GM23248 (cell line): ENCODE data around the gene COL19A1. TPM values are rescaled to one million over a fixed set of nuclear protein-coding genes. Genes with fewer than 3 reads are reported as not detected.
A peak's percentile ranks its signal among the peaks of the same experiment; 100 is the strongest.

Experiments
- DNase-seq: peaks from one replicate; pipeline ENCODE4 v3.0.0-alpha.2; 2015
- H2AFZ ChIP-seq: fragments of 200-600 bp; sonication (generic); 2 replicates; pipeline ENCODE4 v1.6.1; 2016; ENCODE audit warnings: antibody characterized with exemption
- H3F3A ChIP-seq: fragments of 200-600 bp; sonication (generic); 2 replicates; pipeline ENCODE4 v1.6.1; 2016; ENCODE audit warnings: mild to moderate bottlenecking, antibody characterized with exemption, mixed run types; ENCODE audit not compliant: insufficient read depth
- H3K27ac ChIP-seq: fragments of 200-600 bp; sonication (generic); 2 replicates; pipeline ENCODE4 v1.5.1; 2016; ENCODE audit warnings: mild to moderate bottlenecking
- H3K27me3 ChIP-seq: fragments of 200-600 bp; sonication (generic); replicated peaks from 2 replicates; pipeline ENCODE4 v1.6.1; 2016; ENCODE audit warnings: mild to moderate bottlenecking; ENCODE audit not compliant: insufficient read depth
- H3K36me3 ChIP-seq: fragments of 200-600 bp; sonication (generic); 2 replicates; pipeline ENCODE4 v1.6.1; 2016; ENCODE audit warnings: low read depth, mild to moderate bottlenecking
- H3K4me1 ChIP-seq: fragments of 200-600 bp; sonication (generic); 2 replicates; pipeline ENCODE4 v1.6.1; 2016; ENCODE audit warnings: mild to moderate bottlenecking; ENCODE audit not compliant: insufficient read depth
- H3K4me2 ChIP-seq: fragments of 200-600 bp; sonication (generic); one replicate; pipeline ENCODE4 v1.6.1; 2016; ENCODE audit warnings: mild to moderate bottlenecking; ENCODE audit not compliant: unreplicated experiment
- H3K4me3 ChIP-seq: fragments of 200-600 bp; sonication (generic); 2 replicates; pipeline ENCODE4 v1.5.1; 2016; ENCODE audit warnings: mild to moderate bottlenecking
- H3K79me2 ChIP-seq: fragments of 200-600 bp; sonication (generic); 2 replicates; pipeline ENCODE4 v1.6.1; 2016; ENCODE audit warnings: mild to moderate bottlenecking; ENCODE audit not compliant: insufficient read depth
- H3K9ac ChIP-seq: fragments of 200-600 bp; sonication (generic); 2 replicates; pipeline ENCODE4 v1.6.1; 2016; ENCODE audit warnings: mild to moderate bottlenecking
- H3K9me2 ChIP-seq: fragments of 200-600 bp; sonication (generic); 2 replicates; pipeline ENCODE4 v1.6.1; 2016; ENCODE audit warnings: mixed run types, mild to moderate bottlenecking, moderate library complexity; ENCODE audit not compliant: insufficient read depth
- H3K9me3 ChIP-seq: fragments of 200-600 bp; sonication (generic); one replicate; pipeline ENCODE4 v1.6.1; 2017; ENCODE audit warnings: low read depth
- H4K20me1 ChIP-seq: fragments of 200-600 bp; sonication (generic); 2 replicates; pipeline ENCODE4 v1.6.0; 2016; ENCODE audit not compliant: insufficient read depth
- EZH2 ChIP-seq: fragments of 200-600 bp; sonication (generic); IDR thresholded peaks from 2 replicates; pipeline ENCODE4 v1.6.1; 2018; ENCODE audit warnings: antibody characterized with exemption, mild to moderate bottlenecking; ENCODE audit not compliant: insufficient read depth, poor library complexity, severe bottlenecking
- EZH2phosphoT487 ChIP-seq: fragments of 200-600 bp; sonication (generic); IDR thresholded peaks from 2 replicates; pipeline ENCODE4 v1.6.1; 2018; ENCODE audit warnings: antibody characterized with exemption, moderate library complexity, mild to moderate bottlenecking, low read depth; ENCODE audit not compliant: insufficient read depth
- WGBS, 2 experiments: methylation state at CpG; one replicate each; pipeline ENCODE4 v1.1.6; 2015 to 2017; ENCODE audit warnings: low lambda C conversion rate in 2 of 2, low coverage in 1 of 2; ENCODE audit errors: missing lambda C conversion rate in 2 of 2; 5-methylcytosine and 5-hydroxymethylcytosine counted together
- in situ Hi-C: fragments of 300-500 bp; cut with MboI; formaldehyde crosslinking; loops from 2 replicates; pipeline ENCODE4 v1.15.0; 2020
- polyA plus RNA-seq: library from polyadenylated mRNA; unstranded; fragments of >200 nt; fragmentation: Nextera tagmentation; extraction: Ambion mirVana; gene quantifications from 2 replicates; pipeline ENCODE4 v1.2.1, GENCODE V29; 2016
- total RNA-seq: library from RNA; depleted of rRNA; stranded (reverse); fragments of >200 nt; shearing (Covaris generic); gene quantifications from 2 replicates; pipeline ENCODE4 v1.2.3, GENCODE V29; 2014

Gene COL19A1
- total and polyA plus RNA-seq, 2 experiments from 2014 or later = not detected

GRCh38 chr6:70151616-70152015, 285.3 kb downstream of the COL19A1 start:
- H3K9ac ChIP-seq = no peak overlapping the region
- H2AFZ ChIP-seq = no peak overlapping the region
- H3K9me2 ChIP-seq = no peaks in the 10 kb centered on the region
- TF ChIP-seq EZH2 (no peak), EZH2phosphoT487 (no peak)
- 46 to 47% methylated on average over 2 of the region's 2 CpGs for WGBS, 2 experiments
- no peaks in the 10 kb centered on the region for H3K4me1 ChIP-seq
- no peak overlapping the region for H3K27ac ChIP-seq
- H3K36me3 ChIP-seq = no peaks in the 10 kb centered on the region
- no peaks in the 10 kb centered on the region for H4K20me1 ChIP-seq
- peaks cover 13% of the 10 kb centered on the region; the same call in 1 of the 2 replicates for H3K27me3 ChIP-seq
- H3K4me3 ChIP-seq = no peak overlapping the region
- H3K9me3 ChIP-seq = no peaks in the 10 kb centered on the region
- H3K79me2 ChIP-seq = no peaks in the 10 kb centered on the region
- peak; percentile 38 for DNase-seq
- in situ Hi-C loops = no loop called here
- no peak overlapping the region for H3K4me2 ChIP-seq
- no peaks in the 10 kb centered on the region for H3F3A ChIP-seq

- Histone ChIP-seq H3K9ac (no peak overlapping the region), H4K20me1 (no peaks in the 10 kb centered on the region), H3K4me2 (no peak overlapping the region), H3K27ac (no peak overlapping the region), H3K9me2 (no peaks in the 10 kb centered on the region), H3K4me1 (no peaks in the 10 kb centered on the region), H3K27me3 (peaks cover 21% of the 10 kb centered on the region), H2AFZ (no peak overlapping the region), H3K36me3 (no peaks in the 10 kb centered on the region), H3K79me2 (no peaks in the 10 kb centered on the region), H3K9me3 (no peaks in the 10 kb centered on the region), H3F3A (no peaks in the 10 kb centered on the region), H3K4me3 (no peak overlapping the region)
- in situ Hi-C loops = no loop called here
- 50 to 53% methylated on average over 6 of the region's 6 CpGs for WGBS, 2 experiments
- TF ChIP-seq EZH2phosphoT487 = no peak
- no peak for TF ChIP-seq EZH2
- DNase-seq = no peak
Observed at GRCh38 chr6:70152786-70153185, 286.4 kb downstream of the COL19A1 start.

GRCh38 chr6:70157086-70157485, 290.7 kb downstream of the COL19A1 start:
- peaks cover 25% of the 10 kb centered on the region for H3K27me3 ChIP-seq
- no peaks in the 10 kb centered on the region for H3K9me3 ChIP-seq
- no peak overlapping the region for H3K27ac ChIP-seq
- TF ChIP-seq EZH2 (no peak), EZH2phosphoT487 (no peak)
- H3K9ac ChIP-seq = no peak overlapping the region
- no peak overlapping the region for H3K4me3 ChIP-seq
- no peaks in the 10 kb centered on the region for H3F3A ChIP-seq
- no peaks in the 10 kb centered on the region for H4K20me1 ChIP-seq
- no peaks in the 10 kb centered on the region for H3K9me2 ChIP-seq
- H3K79me2 ChIP-seq = no peaks in the 10 kb centered on the region
- H3K4me2 ChIP-seq = no peak overlapping the region
- WGBS, 2 experiments = 0 to 4% methylated on average over 1 of the region's 1 CpG
- H3K4me1 ChIP-seq = no peaks in the 10 kb centered on the region
- in situ Hi-C loops = no loop called here
- DNase-seq = no peak
- H2AFZ ChIP-seq = no peak overlapping the region
- H3K36me3 ChIP-seq = no peaks in the 10 kb centered on the region

GRCh38 chr6:70160276-70160675, 293.9 kb downstream of the COL19A1 start:
- no peaks in the 10 kb centered on the region for H3F3A ChIP-seq
- H3K4me2 ChIP-seq = no peak overlapping the region
- H3K27ac ChIP-seq = no peak overlapping the region
- H3K27me3 ChIP-seq = peaks cover 29% of the 10 kb centered on the region
- H3K9ac ChIP-seq = no peak overlapping the region
- no peaks in the 10 kb centered on the region for H3K36me3 ChIP-seq
- in situ Hi-C loops = no loop called here
- no peaks in the 10 kb centered on the region for H3K9me3 ChIP-seq
- no peaks in the 10 kb centered on the region for H3K4me1 ChIP-seq
- 0 to 8% methylated on average over 1 of the region's 1 CpG for WGBS, 2 experiments
- H3K9me2 ChIP-seq = no peaks in the 10 kb centered on the region
- no peak overlapping the region for H3K4me3 ChIP-seq
- H3K79me2 ChIP-seq = no peaks in the 10 kb centered on the region
- H2AFZ ChIP-seq = no peak overlapping the region
- H4K20me1 ChIP-seq = no peaks in the 10 kb centered on the region
- TF ChIP-seq EZH2 (no peak), EZH2phosphoT487 (no peak)
- no peak for DNase-seq

GRCh38 chr6:70162972-70163371, 296.6 kb downstream of the COL19A1 start:
- H3K27ac ChIP-seq = no peak overlapping the region
- no peaks in the 10 kb centered on the region for H3F3A ChIP-seq
- no peak overlapping the region for H3K4me2 ChIP-seq
- TF ChIP-seq EZH2 (no peak), EZH2phosphoT487 (no peak)
- no peaks in the 10 kb centered on the region for H3K9me3 ChIP-seq
- in situ Hi-C loops = no loop called here
- H4K20me1 ChIP-seq = no peaks in the 10 kb centered on the region
- H3K27me3 ChIP-seq = peaks cover 26% of the 10 kb centered on the region
- no peaks in the 10 kb centered on the region for H3K79me2 ChIP-seq
- H3K4me1 ChIP-seq = no peaks in the 10 kb centered on the region
- H2AFZ ChIP-seq = no peak overlapping the region
- H3K4me3 ChIP-seq = no peak overlapping the region
- no peak overlapping the region for H3K9ac ChIP-seq
- H3K9me2 ChIP-seq = no peaks in the 10 kb centered on the region
- H3K36me3 ChIP-seq = no peaks in the 10 kb centered on the region
- 32 to 41% methylated on average over 3 of the region's 3 CpGs for WGBS, 2 experiments
- no peak for DNase-seq
